Body of pancreas (tissue), 4 donors: ENCODE data around the gene C3orf20. TPM values are rescaled to one million over a fixed set of nuclear protein-coding genes. Genes with fewer than 3 reads are reported as not detected.
"Not testable (repeated sequence)": the region's sequence is repeated elsewhere in the genome, so short reads cannot be mapped to it uniquely, and the experiment has no call there.

Source experiments
- ATAC-seq: fragments of 150-250 bp; one replicate; pipeline ENCODE4 v1.9.1; 2016
- DNase-seq, 4 donors: peaks; one replicate each; pipeline ENCODE4 v3.0.0-alpha.2; 2019
- H3K27ac ChIP-seq, 4 donors: fragments of 200-600 bp; sonication (generic); 1 replicate in 3 of 4; 2 replicates in 1 of 4; pipeline versions ENCODE4 v1.5.1 to v1.6.1; 2016 to 2019; ENCODE audit warnings: mild to moderate bottlenecking in 1 of 4, mixed read lengths in 1 of 4, moderate library complexity in 1 of 4
- H3K27me3 ChIP-seq, 2 donors: fragments of 200-600 bp; sonication (generic); one replicate each; pipeline ENCODE4 v1.6.0; 2016; ENCODE audit warnings: mild to moderate bottlenecking in 1 of 2
- H3K36me3 ChIP-seq, 2 donors: fragments of 200-600 bp; sonication (generic); replicated peaks in 1 of 2; 2 replicates each; pipeline ENCODE4 v1.5.1; 2016; ENCODE audit warnings: low read depth in 2 of 2; ENCODE audit not compliant: insufficient read depth in 1 of 2
- H3K4me1 ChIP-seq: fragments of 200-600 bp; sonication (generic); one replicate; pipeline ENCODE4 v1.6.0; 2016
- H3K4me3 ChIP-seq, 2 donors: fragments of 200-600 bp; sonication (generic); 1 replicate in 1 of 2; 2 replicates in 1 of 2; pipeline ENCODE4 v1.5.1; 2016 to 2019
- H3K9me3 ChIP-seq, 3 donors: fragments of 200-600 bp; sonication (generic); 1 replicate in 2 of 3; 2 replicates in 1 of 3; pipeline ENCODE4 v1.5.1; 2016
- POLR2A ChIP-seq, 3 donors: fragments of 450-650 bp; IDR thresholded peaks; one replicate each; pipeline ENCODE4 v1.6.1; 2016; ENCODE audit warnings: antibody characterized with exemption in 3 of 3, mild to moderate bottlenecking in 2 of 3
- WGBS, 2 donors: methylation state at CpG; one replicate each; pipeline ENCODE4 v1.1.5; 2017; 5-methylcytosine and 5-hydroxymethylcytosine counted together
- intact Hi-C: fragments of 100-400 bp; cut with DNase I; formaldehyde crosslinking; loops from one replicate; pipeline ENCODE4 v1.15.1; 2023
- total RNA-seq, 2 donors: library from RNA; depleted of rRNA; stranded (reverse); fragments of >200 nt; gene quantifications; one replicate each; pipeline ENCODE4 v1.1.0, GENCODE V29; 2016
- TF ChIP-seq, protein P1 (sequence below), 7 experiments: fragments of 450-650 bp in 4 of 7; fragments of 200-600 bp in 3 of 7; sonication (generic) in 3 of 7; IDR thresholded peaks; one replicate each; pipeline ENCODE4 v1.5.1; 2016 to 2019; ENCODE audit warnings: antibody characterized with exemption in 7 of 7

The C3orf20 gene
- total RNA-seq, 2 donors from 2014 or later, result not detected

DNA sequence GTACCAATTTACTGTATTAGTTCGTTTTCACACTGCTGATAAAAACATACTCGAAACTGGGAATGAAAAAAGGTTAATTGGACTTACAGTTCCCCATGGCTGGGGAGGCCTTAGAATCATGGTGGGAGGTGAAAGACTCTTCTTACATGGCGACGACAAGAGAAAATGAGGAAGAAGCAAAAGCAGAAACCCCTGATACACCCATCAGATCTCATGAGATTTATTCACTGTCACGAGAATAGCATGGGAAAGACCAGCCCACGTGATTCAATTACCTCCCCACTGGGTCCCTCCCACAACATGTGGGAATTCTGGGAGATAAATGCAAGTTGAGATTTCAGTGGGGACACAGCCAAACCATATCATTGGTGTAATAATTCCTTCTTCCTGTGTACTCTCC, 69.6 kb downstream of the C3orf20 start:
- Histone ChIP-seq H3K4me1 (no peaks in the 10 kb centered on the region), H3K27ac (no peak overlapping the region), H3K4me3 (no peak overlapping the region), H3K9me3 (no peaks in the 10 kb centered on the region), H3K36me3 (no peaks in the 10 kb centered on the region), H3K27me3 (peaks cover 0 to 4% of the 10 kb centered on the region in 2 donors)
- TF ChIP-seq, protein P1, sequence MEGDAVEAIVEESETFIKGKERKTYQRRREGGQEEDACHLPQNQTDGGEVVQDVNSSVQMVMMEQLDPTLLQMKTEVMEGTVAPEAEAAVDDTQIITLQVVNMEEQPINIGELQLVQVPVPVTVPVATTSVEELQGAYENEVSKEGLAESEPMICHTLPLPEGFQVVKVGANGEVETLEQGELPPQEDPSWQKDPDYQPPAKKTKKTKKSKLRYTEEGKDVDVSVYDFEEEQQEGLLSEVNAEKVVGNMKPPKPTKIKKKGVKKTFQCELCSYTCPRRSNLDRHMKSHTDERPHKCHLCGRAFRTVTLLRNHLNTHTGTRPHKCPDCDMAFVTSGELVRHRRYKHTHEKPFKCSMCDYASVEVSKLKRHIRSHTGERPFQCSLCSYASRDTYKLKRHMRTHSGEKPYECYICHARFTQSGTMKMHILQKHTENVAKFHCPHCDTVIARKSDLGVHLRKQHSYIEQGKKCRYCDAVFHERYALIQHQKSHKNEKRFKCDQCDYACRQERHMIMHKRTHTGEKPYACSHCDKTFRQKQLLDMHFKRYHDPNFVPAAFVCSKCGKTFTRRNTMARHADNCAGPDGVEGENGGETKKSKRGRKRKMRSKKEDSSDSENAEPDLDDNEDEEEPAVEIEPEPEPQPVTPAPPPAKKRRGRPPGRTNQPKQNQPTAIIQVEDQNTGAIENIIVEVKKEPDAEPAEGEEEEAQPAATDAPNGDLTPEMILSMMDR (IDR thresholded peaks at IDR 0.05), result no peak
- no peak for TF ChIP-seq POLR2A (IDR thresholded peaks at IDR 0.05)
- WGBS, 2 donors, result 57 to 68% methylated on average over 6 of the region's 6 CpGs
- DNase-seq, result no peak
- ATAC-seq, result no peak
- intact Hi-C loops, result no loop called here

DNA sequence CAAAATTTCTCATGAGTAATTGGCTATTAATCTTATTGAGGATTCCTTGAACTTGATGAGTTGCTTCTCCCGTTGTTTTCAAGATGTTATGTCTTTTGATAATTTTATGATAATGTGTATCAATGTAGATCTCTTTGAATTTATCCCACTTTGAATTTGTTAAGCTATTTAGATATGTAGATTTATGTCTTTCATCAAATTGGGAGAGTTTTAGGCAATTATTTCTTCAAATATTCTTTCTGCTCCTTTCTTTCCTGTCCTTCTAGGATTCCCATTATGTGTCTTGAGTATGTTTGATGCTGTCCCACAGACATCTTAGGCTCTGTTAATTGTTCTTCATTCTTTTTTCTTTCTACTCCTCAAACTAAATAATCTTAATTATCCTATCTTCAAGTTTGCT, 75.7 kb downstream of the C3orf20 start:
- no peak overlapping the region for H3K27ac ChIP-seq
- H3K36me3 ChIP-seq, result no peaks in the 10 kb centered on the region
- intact Hi-C loops, result no loop called here
- 73 to 95% methylated on average over 1 of the region's 1 CpG for whole genome bisulfite sequencing, 2 donors
- no peak overlapping the region for H3K4me3 ChIP-seq
- no peaks in the 10 kb centered on the region for H3K27me3 ChIP-seq
- no peak for ATAC-seq
- H3K4me1 ChIP-seq, result no peaks in the 10 kb centered on the region
- peaks cover 0 to 13% (median 0%) of the 10 kb centered on the region in 3 donors for H3K9me3 ChIP-seq
- no peak for DNase-seq
- TF ChIP-seq, protein P1 (IDR thresholded peaks at IDR 0.05), result no peak
- no peak for TF ChIP-seq POLR2A (IDR thresholded peaks at IDR 0.05)

DNA sequence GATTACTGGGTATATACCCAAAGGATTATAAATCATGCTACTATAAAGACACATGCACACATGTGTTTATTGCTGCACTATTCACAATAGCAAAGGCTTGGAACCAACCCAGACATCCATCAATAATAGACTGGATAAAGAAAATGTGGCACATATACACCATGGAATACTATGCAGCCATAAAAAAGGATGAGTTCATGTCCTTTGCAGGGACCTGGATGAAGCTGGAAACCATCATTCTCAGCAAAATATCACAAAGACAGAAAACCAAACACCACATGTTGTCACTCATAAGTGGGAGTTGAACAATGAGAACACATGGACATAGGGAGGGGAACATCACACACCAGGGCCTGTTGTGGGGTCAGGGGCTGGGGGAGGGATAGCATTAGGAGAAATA, 78.0 kb downstream of the C3orf20 start:
- H3K4me3 ChIP-seq, H3K27ac ChIP-seq, intact Hi-C loops, ATAC-seq, DNase-seq, H3K27me3 ChIP-seq, H3K4me1 ChIP-seq, H3K36me3 ChIP-seq: not testable (repeated sequence)
- H3K9me3 ChIP-seq, result peaks cover 0 to 13% (median 0%) of the 10 kb centered on the region in 3 donors

DNA sequence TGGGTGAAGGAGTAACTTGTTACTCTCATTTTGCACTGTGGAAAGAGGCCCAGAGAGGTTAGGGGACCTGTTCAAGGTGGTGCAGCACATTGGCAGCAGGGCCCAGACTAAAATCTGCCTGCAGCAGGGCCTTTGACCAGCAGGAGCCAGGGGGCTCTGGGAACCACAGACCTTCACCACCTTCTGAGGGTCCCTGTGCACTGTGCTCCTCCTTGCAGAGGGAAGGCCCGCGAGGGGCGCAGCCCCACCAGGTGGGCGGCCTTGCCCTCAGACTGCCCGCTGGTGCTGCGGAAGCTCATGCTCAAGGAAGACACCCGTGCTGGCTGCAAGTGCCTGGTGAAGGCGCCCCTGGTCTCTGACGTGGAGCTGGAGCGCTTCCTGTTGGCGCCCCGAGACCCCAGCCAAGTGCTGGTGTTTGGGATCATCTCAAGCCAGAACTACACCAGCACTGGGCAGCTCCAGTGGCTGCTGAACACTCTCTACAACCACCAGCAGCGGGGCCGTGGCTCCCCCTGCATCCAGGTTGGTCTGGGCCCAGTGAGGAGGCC, 82.3 kb downstream of the C3orf20 start:
- Histone ChIP-seq H3K27me3 (no peaks in the 10 kb centered on the region), H3K4me3 (no peak overlapping the region), H3K4me1 (no peaks in the 10 kb centered on the region), H3K9me3 (no peaks in the 10 kb centered on the region), H3K27ac (no peak overlapping the region), H3K36me3 (no peaks in the 10 kb centered on the region)
- TF ChIP-seq POLR2A (IDR thresholded peaks at IDR 0.05), result no peak
- TF ChIP-seq, protein P1 (IDR thresholded peaks at IDR 0.05), result no peak
- DNase-seq, result no peak
- intact Hi-C loops, result no loop called here
- no peak for ATAC-seq
- 83 to 87% methylated on average over 4 to 13 of the region's 14 CpGs for WGBS, 2 donors

DNA sequence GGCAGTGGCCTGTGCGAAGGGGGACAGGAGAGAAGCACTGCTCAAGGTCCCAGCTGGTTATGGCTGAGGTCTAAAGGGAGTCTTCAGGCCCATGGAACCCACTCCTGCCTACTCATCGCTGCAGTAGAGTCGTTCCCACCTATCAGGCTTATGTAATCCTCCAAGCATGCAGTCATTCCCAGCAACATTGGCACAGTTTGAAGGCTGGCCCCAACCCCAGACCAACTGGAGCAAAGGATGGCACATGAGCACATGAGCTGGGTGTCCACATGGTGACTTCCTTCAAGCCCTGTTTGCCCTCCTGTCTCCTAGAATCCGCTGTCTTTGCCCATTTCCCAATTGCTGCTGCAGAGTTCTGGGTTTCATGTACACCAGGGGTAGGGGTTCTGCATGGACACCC, 83.4 kb downstream of the C3orf20 start:
- Histone ChIP-seq H3K4me1 (no peaks in the 10 kb centered on the region), H3K27me3 (no peaks in the 10 kb centered on the region), H3K27ac (no peak overlapping the region), H3K9me3 (no peaks in the 10 kb centered on the region), H3K36me3 (no peaks in the 10 kb centered on the region), H3K4me3 (no peak overlapping the region)
- ATAC-seq (no peak), DNase-seq (no peak)
- no peak for TF ChIP-seq POLR2A (IDR thresholded peaks at IDR 0.05)
- TF ChIP-seq, protein P1 (IDR thresholded peaks at IDR 0.05), result no peak
- 50 to 67% methylated on average over 2 to 4 of the region's 4 CpGs for WGBS, 2 donors
- intact Hi-C loops, result no loop called here
